Prostate gland (tissue), 2 donors: Measurements from ENCODE around the gene SPATA12. TPM values are rescaled to one million over a fixed set of nuclear protein-coding genes. Genes with fewer than 3 reads are reported as not detected.

Source experiments
- DNase-seq: peaks from one replicate; pipeline ENCODE4 v3.0.0-alpha.2; 2019; ENCODE audit warnings: low spot score
- H3K27ac ChIP-seq, 2 donors: fragments of 200-600 bp; sonication (generic); 2 replicates each; pipeline ENCODE4 v1.5.1; 2017 to 2019
- H3K27me3 ChIP-seq: fragments of 200-600 bp; sonication (generic); replicated peaks from 2 replicates; pipeline ENCODE4 v1.5.1; 2019; ENCODE audit not compliant: insufficient read depth
- H3K36me3 ChIP-seq, 2 donors: fragments of 200-600 bp; sonication (generic); 1 replicate in 1 of 2; 2 replicates in 1 of 2; pipeline versions ENCODE4 v1.5.1 to v1.8.1; 2017 to 2019
- H3K4me1 ChIP-seq: fragments of 200-600 bp; sonication (generic); replicated peaks from 2 replicates; pipeline ENCODE4 v1.5.1; 2019
- H3K4me3 ChIP-seq, 2 donors: fragments of 200-600 bp; sonication (generic); 2 replicates each; pipeline ENCODE4 v1.5.1; 2017 to 2019
- H3K9me3 ChIP-seq: fragments of 200-600 bp; sonication (generic); 2 replicates; pipeline ENCODE4 v1.5.1; 2017
- CTCF ChIP-seq, 4 experiments: fragments of 200-600 bp in 2 of 4; fragments of 450-650 bp in 2 of 4; sonication (generic) in 2 of 4; IDR thresholded peaks; 1 replicate in 3 of 4; 2 replicates in 1 of 4; pipeline ENCODE4 v1.5.1; 2016 to 2019; ENCODE audit warnings: antibody characterized with exemption in 4 of 4, mild to moderate bottlenecking in 2 of 4, moderate library complexity in 2 of 4
- POLR2A ChIP-seq: fragments of 450-650 bp; IDR thresholded peaks from one replicate; pipeline ENCODE4 v1.6.1; 2016; ENCODE audit warnings: antibody characterized with exemption, mild to moderate bottlenecking
- POLR2AphosphoS5 ChIP-seq: sonication (generic); formaldehyde crosslinking; IDR thresholded peaks from one replicate; pipeline ENCODE4 v1.6.1; 2017; ENCODE audit warnings: antibody characterized with exemption
- WGBS: methylation state at CpG from one replicate; pipeline ENCODE4 v1.1.5; 2018; 5-methylcytosine and 5-hydroxymethylcytosine counted together
- intact Hi-C: fragments of 100-400 bp; cut with DNase I; formaldehyde crosslinking; loops from one replicate; pipeline ENCODE4 v1.14.2; 2022
- total RNA-seq, 2 donors: library from RNA; depleted of rRNA; stranded (reverse); fragments of >200 nt; gene quantifications; one replicate each; pipeline ENCODE4 v1.1.0, GENCODE V29; 2016

SPATA12 gene
- total RNA-seq, 2 donors from 2014 or later = 0.28 TPM; not detected in 1

- intact Hi-C loops = no loop called here
- Histone ChIP-seq H3K36me3 (no peaks in the 10 kb centered on the region), H3K4me3 (no peak overlapping the region), H3K27me3 (no peaks in the 10 kb centered on the region), H3K4me1 (no peaks in the 10 kb centered on the region), H3K27ac (no peak overlapping the region), H3K9me3 (no peaks in the 10 kb centered on the region)
- TF ChIP-seq POLR2A (no peak), POLR2AphosphoS5 (no peak), CTCF (IDR thresholded peaks at IDR 0.05) (no peak)
- no peak for DNase-seq
- 86% methylated on average over 8 of the region's 8 CpGs for WGBS
Observed at GRCh38 chr3:57017459-57017845, 43.0 kb upstream of the SPATA12 start.

GRCh38 chr3:57018246-57018645, 42.2 kb upstream of the SPATA12 start:
- H3K4me1 ChIP-seq = no peaks in the 10 kb centered on the region
- no peak for DNase-seq

GRCh38 chr3:57019057-57019456, 41.4 kb upstream of the SPATA12 start:
- intact Hi-C loops = no loop called here
- WGBS = 89% methylated on average over 3 of the region's 3 CpGs
- DNase-seq = no peak
- no peaks in the 10 kb centered on the region for H3K4me1 ChIP-seq
- no peak overlapping the region for H3K27ac ChIP-seq
- no peak for TF ChIP-seq CTCF (IDR thresholded peaks at IDR 0.05)
- no peak for TF ChIP-seq POLR2AphosphoS5
- no peak for TF ChIP-seq POLR2A
- H3K36me3 ChIP-seq = no peaks in the 10 kb centered on the region
- H3K4me3 ChIP-seq = no peak overlapping the region
- H3K27me3 ChIP-seq = no peaks in the 10 kb centered on the region
- no peaks in the 10 kb centered on the region for H3K9me3 ChIP-seq

More at GRCh38 chr3:57018246-57018645, 42.2 kb upstream of the SPATA12 start:
- intact Hi-C loops = no loop called here
- Histone ChIP-seq H3K36me3 (no peaks in the 10 kb centered on the region), H3K27me3 (no peaks in the 10 kb centered on the region), H3K27ac (no peak overlapping the region), H3K9me3 (no peaks in the 10 kb centered on the region), H3K4me3 (no peak overlapping the region)
- TF ChIP-seq POLR2A (no peak), POLR2AphosphoS5 (no peak), CTCF (IDR thresholded peaks at IDR 0.05) (no peak)

GRCh38 chr3:57025237-57025636, 35.2 kb upstream of the SPATA12 start:
- Histone ChIP-seq H3K36me3 (no peaks in the 10 kb centered on the region), H3K4me1 (peaks cover 7% of the 10 kb centered on the region), H3K4me3 (no peak overlapping the region), H3K9me3 (no peaks in the 10 kb centered on the region), H3K27ac (no peak overlapping the region), H3K27me3 (no peaks in the 10 kb centered on the region)
- 69% methylated on average over 3 of the region's 3 CpGs for WGBS
- no peak for DNase-seq
- intact Hi-C loops = no loop called here
- TF ChIP-seq POLR2A = no peak
- TF ChIP-seq POLR2AphosphoS5 = no peak
- TF ChIP-seq CTCF (IDR thresholded peaks at IDR 0.05) = no peak

- Histone ChIP-seq H3K9me3 (no peaks in the 10 kb centered on the region), H3K36me3 (no peaks in the 10 kb centered on the region), H3K27ac (no peak overlapping the region), H3K4me1 (peaks cover 12% of the 10 kb centered on the region), H3K27me3 (no peaks in the 10 kb centered on the region), H3K4me3 (no peak overlapping the region)
- DNase-seq = no peak
- TF ChIP-seq POLR2A = no peak
- no peak for TF ChIP-seq POLR2AphosphoS5
- TF ChIP-seq CTCF (IDR thresholded peaks at IDR 0.05) = no peak
- intact Hi-C loops = no loop called here
- WGBS = 45% methylated on average over 2 of the region's 2 CpGs
Observed at GRCh38 chr3:57026944-57027343, 33.5 kb upstream of the SPATA12 start.
